ENCODE data around the gene ENPP7.

Gene ENPP7

DNA sequence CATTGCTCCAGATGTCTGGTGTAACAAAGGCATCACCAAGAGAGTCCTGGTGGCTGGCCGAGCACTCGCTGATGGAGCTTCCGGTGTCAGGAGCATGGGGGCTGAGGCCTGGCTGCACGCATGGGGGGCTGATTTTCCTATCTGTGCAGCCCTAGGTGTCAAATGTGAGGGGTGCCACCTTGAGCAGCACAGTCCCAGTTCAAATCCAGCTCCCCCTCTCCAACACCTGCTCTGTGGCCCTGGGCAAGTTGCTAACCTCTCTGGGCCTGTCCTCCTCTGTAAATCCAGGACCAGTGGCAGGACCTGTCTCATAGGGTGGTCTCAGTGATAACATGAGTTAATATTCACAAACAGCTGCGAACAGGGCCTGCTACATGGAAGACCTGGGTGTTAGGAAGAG lies 12.9 kb downstream of the ENPP7 start:
- no peaks in the 10 kb centered on the region for H3K79me2 ChIP-seq (ENCODE audit: insufficient read depth, low read length)
- no peaks in the 10 kb centered on the region for H3F3A ChIP-seq (ENCODE audit: low read depth)
- no peak overlapping the region for H3K4me2 ChIP-seq (ENCODE audit: low read depth, low read length, poor library complexity, severe bottlenecking)
- no peaks in the 10 kb centered on the region for H4K20me1 ChIP-seq (ENCODE audit: insufficient read depth, low read length, poor library complexity, severe bottlenecking)
- H3K9me3 ChIP-seq (ENCODE audit: insufficient read depth, low read depth, low read length): no peaks in the 10 kb centered on the region
- H3K4me3 ChIP-seq (ENCODE audit: low read length, poor library complexity, severe bottlenecking): no peak overlapping the region
- no peaks in the 10 kb centered on the region for H3K9me2 ChIP-seq (replicated peaks; ENCODE audit: low read depth, low read length)
- no peaks in the 10 kb centered on the region for H3K27me3 ChIP-seq (ENCODE audit: insufficient read depth, low read length, poor library complexity, severe bottlenecking)
- no peaks in the 10 kb centered on the region for H3K36me3 ChIP-seq (ENCODE audit: insufficient read depth, low read length)
- H3K9ac ChIP-seq (ENCODE audit: low read depth, low read length, poor library complexity, severe bottlenecking): no peak overlapping the region
- H3K4me1 ChIP-seq (ENCODE audit: insufficient read depth, low read length, poor library complexity, severe bottlenecking): peaks cover 7% of the 10 kb centered on the region
- TF ChIP-seq EZH2phosphoT487 (IDR thresholded peaks at IDR 0.05; ENCODE audit: borderline replicate concordance): no peak
- TF ChIP-seq, protein P1, sequence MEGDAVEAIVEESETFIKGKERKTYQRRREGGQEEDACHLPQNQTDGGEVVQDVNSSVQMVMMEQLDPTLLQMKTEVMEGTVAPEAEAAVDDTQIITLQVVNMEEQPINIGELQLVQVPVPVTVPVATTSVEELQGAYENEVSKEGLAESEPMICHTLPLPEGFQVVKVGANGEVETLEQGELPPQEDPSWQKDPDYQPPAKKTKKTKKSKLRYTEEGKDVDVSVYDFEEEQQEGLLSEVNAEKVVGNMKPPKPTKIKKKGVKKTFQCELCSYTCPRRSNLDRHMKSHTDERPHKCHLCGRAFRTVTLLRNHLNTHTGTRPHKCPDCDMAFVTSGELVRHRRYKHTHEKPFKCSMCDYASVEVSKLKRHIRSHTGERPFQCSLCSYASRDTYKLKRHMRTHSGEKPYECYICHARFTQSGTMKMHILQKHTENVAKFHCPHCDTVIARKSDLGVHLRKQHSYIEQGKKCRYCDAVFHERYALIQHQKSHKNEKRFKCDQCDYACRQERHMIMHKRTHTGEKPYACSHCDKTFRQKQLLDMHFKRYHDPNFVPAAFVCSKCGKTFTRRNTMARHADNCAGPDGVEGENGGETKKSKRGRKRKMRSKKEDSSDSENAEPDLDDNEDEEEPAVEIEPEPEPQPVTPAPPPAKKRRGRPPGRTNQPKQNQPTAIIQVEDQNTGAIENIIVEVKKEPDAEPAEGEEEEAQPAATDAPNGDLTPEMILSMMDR (conservative IDR thresholded peaks at IDR 0.05; ENCODE audit: low read length): no peak
- no peak overlapping the region for H2AFZ ChIP-seq (ENCODE audit: low read length)

DNA sequence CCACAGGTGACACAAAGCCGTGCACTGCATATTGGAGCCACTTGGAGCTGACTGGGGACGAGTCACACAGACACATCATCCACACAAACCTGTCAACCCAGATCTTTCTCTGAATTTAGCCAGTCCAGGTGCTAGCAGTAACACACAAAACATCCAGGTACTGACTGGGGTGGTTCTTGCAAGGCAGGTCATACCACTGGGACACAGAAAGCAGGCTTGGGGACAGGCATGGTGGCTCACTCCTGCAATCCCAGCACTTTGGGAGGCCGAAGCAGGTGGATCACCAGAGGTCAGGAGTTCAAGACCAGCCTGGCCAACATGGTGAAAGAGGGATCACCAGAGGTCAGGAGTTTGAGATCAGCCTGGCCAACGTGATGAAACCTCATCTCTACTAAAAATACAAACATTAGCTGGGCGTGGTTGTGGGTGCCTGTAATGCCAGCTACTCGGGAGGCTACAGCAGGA lies 14.9 kb downstream of the ENPP7 start:
- Histone ChIP-seq H3F3A (ENCODE audit: low read depth) (no peaks in the 10 kb centered on the region; the same call in 1 of the 2 replicates), H3K9ac (ENCODE audit: low read depth, low read length, poor library complexity, severe bottlenecking) (peak overlapping the region; percentile 23), H3K4me1 (ENCODE audit: insufficient read depth, low read length, poor library complexity, severe bottlenecking) (peaks cover 7% of the 10 kb centered on the region), H3K36me3 (ENCODE audit: insufficient read depth, low read length) (no peaks in the 10 kb centered on the region), H3K4me3 (ENCODE audit: low read length, poor library complexity, severe bottlenecking) (no peak overlapping the region), H3K27me3 (ENCODE audit: insufficient read depth, low read length, poor library complexity, severe bottlenecking) (no peaks in the 10 kb centered on the region), H3K79me2 (ENCODE audit: insufficient read depth, low read length) (no peaks in the 10 kb centered on the region), H4K20me1 (ENCODE audit: insufficient read depth, low read length, poor library complexity, severe bottlenecking) (no peaks in the 10 kb centered on the region), H3K9me3 (ENCODE audit: insufficient read depth, low read depth, low read length) (no peaks in the 10 kb centered on the region), H2AFZ (ENCODE audit: low read length) (no peak overlapping the region), H3K9me2 (replicated peaks; ENCODE audit: low read depth, low read length) (no peaks in the 10 kb centered on the region), H3K4me2 (ENCODE audit: low read depth, low read length, poor library complexity, severe bottlenecking) (peak overlapping the region; percentile 18)
- TF ChIP-seq, protein P1 (conservative IDR thresholded peaks at IDR 0.05; ENCODE audit: low read length): no peak
- no peak for TF ChIP-seq EZH2phosphoT487 (IDR thresholded peaks at IDR 0.05; ENCODE audit: borderline replicate concordance)

DNA sequence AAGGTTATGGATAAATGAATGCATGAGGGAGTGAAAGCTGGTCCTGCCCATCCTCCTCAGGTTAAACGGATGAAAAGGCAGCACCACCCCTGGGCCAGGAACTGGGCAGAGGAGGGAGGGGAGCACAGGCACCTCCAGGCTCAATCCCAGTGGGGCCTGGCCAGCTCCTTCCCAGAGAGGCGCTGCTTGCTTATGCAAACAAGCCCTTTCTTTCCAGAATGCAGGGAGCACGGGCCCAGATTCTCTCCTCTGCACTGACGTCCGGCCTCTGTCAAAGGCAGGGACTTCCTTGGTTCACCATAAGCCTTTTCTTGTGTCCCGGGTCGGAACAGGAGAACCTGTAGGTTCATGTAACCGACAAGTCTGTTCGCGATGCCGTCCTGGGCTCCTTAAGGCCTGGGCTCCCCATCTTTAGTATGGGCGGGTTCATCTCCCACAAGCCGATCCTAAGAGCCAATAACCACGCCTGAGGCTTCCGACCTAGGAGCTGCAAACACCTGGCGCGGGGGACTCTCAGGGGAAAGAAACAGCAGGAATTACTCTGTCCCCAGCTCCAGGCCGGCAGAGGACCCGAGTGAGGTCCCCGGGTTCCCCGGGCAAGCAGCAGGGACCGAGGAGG lies 16.3 kb downstream of the ENPP7 start:
- TF ChIP-seq EZH2phosphoT487 (IDR thresholded peaks at IDR 0.05; ENCODE audit: borderline replicate concordance): no peak
- TF ChIP-seq, protein P1 (conservative IDR thresholded peaks at IDR 0.05; ENCODE audit: low read length): no peak
- Histone ChIP-seq H3K9me3 (ENCODE audit: insufficient read depth, low read depth, low read length) (no peaks in the 10 kb centered on the region), H3K4me3 (ENCODE audit: low read length, poor library complexity, severe bottlenecking) (no peak overlapping the region), H3K27me3 (ENCODE audit: insufficient read depth, low read length, poor library complexity, severe bottlenecking) (no peaks in the 10 kb centered on the region), H3K4me1 (ENCODE audit: insufficient read depth, low read length, poor library complexity, severe bottlenecking) (peaks cover 6% of the 10 kb centered on the region), H4K20me1 (ENCODE audit: insufficient read depth, low read length, poor library complexity, severe bottlenecking) (no peaks in the 10 kb centered on the region), H3K9me2 (replicated peaks; ENCODE audit: low read depth, low read length) (no peaks in the 10 kb centered on the region), H2AFZ (ENCODE audit: low read length) (no peak overlapping the region), H3K9ac (ENCODE audit: low read depth, low read length, poor library complexity, severe bottlenecking) (peak overlapping the region; percentile 60), H3K36me3 (ENCODE audit: insufficient read depth, low read length) (no peaks in the 10 kb centered on the region), H3F3A (ENCODE audit: low read depth) (no peaks in the 10 kb centered on the region; the same call in 1 of the 2 replicates), H3K79me2 (ENCODE audit: insufficient read depth, low read length) (no peaks in the 10 kb centered on the region), H3K4me2 (ENCODE audit: low read depth, low read length, poor library complexity, severe bottlenecking) (no peak overlapping the region)
